Cardiac septum (tissue), 1 donor: Measurements from ENCODE around the gene MTHFS. TPM values are rescaled to one million over a fixed set of nuclear protein-coding genes. Genes with fewer than 3 reads are reported as not detected.

Experiments used
- DNase-seq: peaks from one replicate; pipeline ENCODE4 v3.0.0-alpha.2; 2020; ENCODE audit warnings: low spot score
- intact Hi-C: fragments of 100-400 bp; cut with DNase I; formaldehyde crosslinking; loops from one replicate; pipeline ENCODE4 v1.14.0; 2022
- total RNA-seq: library from RNA; stranded (reverse); fragmentation: NEBNext Ultra II Directional; extraction: Animal tissue kit (Norgen Biotek cat#: 25700); gene quantifications from one replicate; pipeline ENCODE4 v1.2.1, GENCODE V29; 2021
- donor health status: DM: no; HTN: no; CAD: no.

The MTHFS gene
- total RNA-seq, 1 donor from 2014 or later = 16.7 TPM

DNA sequence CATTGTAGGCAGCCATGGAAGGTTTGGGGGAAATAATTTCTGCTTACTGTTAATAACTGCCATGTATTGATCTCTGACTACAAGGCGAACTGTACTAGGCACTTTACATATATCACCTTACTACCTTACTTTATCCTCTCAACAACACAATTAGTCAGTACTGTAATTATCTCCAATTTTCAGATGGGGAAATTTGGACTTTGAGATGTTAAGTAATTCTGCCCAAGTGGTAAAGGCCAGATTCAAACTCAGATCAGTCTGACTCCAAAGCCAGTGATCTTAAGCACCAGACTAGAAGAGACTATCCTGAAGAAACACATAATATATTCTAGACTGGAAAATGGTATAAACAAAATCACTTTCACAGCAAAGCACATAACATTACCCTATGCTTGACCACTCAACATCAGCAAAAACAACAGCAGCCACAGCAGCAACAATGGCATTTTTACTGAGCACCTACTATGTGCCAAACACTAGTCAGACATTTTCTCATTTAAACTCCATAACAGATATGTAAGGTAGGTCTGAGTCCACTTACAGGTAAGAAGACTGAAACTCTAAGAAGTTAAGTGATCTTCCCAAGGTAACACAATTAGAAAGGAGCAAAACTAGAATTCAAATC, 13.1 kb downstream of the MTHFS start:
- no peak for DNase-seq
- intact Hi-C loops = no loop called here

DNA sequence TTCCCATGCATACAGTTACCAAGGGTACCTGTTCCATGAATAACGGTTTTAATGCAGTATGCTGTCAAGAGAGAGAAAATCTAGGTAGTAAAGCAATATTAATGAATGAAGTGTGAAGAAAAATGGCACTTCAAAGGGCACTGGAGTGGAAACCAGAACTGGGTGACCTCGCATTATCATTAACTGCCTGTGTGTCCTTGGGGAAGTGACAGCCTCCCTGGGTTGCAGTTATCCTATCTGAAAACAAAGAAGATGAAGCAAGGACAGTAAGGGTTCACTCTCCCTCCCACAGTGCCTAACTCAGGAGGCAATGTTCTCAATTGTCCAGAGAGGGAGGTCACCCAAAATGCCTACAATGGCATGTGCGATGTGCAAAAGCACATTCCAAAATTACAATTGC, 15.1 kb downstream of the MTHFS start:
- intact Hi-C loops = no loop called here
- DNase-seq = no peak

DNA sequence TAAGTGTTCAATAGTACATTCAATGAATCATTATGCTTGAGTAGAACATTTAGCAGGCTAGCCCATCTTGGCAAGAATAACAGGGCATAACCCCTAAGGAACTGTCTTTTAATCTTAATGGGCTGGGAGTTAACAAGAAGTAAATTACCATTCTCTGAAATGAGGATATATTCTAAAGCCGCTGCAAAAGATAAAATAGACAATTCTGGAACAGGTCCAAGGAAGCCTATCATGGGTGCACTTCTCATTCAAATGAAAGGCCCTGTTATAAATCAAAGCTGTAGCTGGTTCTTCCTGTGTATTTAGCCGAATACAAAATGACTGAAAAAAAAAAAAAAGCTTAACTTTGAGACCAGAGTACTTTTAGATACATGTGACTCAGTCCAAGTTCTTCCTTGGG, 15.6 kb downstream of the MTHFS start:
- no peak for DNase-seq
- intact Hi-C loops = no loop called here

DNA sequence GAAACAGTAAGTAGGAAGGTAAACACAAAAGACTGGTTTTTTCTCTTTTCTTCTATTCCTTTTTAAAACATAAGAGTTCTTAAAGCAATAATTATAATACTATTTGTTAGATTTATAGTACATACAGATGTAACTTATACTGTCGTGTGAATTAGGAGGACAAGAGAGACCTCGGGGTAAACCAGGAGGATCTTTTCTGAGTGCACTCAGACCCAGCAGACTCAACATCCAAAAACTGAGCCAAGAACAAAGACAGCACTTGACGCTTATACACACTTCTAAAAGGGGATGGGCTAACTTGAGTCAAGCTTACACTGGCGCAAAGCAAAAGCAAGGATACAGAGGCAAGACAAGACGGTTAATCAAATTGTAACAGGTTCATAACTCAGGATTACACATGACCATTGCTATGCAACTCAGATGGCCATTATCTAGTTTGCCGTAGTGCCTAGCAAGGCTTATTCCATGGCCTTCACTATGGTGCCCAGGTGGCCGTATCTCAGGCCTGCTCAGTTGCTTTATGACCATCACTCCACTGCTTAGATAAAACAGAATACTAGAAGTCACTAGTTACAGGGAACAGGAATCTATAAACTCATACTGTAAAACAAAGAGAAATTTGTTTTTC, 18.6 kb downstream of the MTHFS start:
- intact Hi-C loops = no loop called here
- DNase-seq = no peak

DNA sequence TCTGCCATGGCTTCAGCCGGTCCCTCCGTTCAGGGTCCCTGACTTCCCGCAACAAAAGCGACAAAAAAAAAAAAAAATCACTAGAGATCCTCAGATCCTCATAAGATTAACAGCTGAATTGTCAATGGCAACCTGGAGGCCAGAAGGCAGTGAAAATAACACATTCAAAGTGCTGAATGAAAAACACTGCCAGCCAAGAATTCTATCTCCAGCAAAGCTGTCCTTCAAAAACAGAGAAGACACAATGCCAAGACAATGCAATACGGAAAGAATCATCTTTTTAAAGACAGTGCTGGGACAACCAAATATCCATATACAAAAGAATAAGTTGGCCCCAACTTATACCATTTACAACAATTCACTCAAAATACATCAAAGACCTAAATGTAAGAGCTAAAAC, 21.6 kb downstream of the MTHFS start:
- intact Hi-C loops = no loop called here
- no peak for DNase-seq

DNA sequence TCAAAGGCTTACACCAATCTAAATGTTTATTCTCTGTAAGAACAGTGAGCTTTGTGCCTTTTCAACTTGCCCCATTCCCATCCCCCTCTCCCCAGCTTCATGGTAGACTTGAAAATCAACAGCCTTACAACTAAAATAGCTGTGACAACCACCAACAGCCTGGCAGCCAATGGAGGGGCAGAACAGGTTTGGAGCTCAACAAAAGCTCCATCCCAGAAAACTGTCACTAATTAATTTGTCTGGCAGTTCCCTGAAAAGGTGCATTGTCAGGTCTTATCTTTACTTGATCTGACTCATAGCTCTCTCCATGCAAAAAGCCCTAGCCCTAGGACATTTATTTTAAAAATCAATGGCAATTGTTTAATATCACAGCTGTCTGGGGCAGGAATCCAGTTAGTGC, 22.6 kb downstream of the MTHFS start:
- intact Hi-C loops = no loop called here
- DNase-seq = no peak

DNA sequence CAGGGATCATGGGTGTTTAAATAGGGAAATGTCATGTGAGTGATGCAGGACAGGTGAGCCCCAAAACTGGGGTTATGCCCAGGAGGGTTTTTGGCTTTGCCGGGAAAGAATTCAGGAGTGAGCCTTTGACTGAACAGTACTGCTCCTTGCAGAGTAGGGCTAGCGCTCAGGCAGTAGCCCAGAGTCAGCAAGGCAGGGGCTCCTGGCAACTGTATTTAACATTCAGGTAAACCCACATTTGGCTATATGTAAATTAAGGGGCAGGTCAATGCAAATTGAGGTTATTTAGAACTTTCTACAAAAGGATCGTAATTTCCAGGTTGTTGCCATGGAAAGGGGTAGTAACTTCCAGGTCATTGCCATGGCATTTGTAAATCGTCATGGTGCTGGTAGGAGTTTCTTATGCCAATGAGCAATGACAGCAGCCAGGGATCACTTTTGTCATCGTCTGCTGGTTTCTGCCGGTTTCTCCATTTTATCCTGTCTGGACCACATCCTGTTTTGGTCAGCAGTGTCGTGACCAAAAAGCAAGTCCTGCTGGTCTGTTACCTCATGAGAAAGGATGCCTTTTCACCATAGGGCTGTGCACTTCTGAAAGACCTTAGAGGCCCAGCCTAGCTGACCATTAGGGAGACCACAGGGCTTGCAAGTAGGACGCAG, 24.3 kb downstream of the MTHFS start:
- no peak for DNase-seq
- intact Hi-C loops = no loop called here

DNA sequence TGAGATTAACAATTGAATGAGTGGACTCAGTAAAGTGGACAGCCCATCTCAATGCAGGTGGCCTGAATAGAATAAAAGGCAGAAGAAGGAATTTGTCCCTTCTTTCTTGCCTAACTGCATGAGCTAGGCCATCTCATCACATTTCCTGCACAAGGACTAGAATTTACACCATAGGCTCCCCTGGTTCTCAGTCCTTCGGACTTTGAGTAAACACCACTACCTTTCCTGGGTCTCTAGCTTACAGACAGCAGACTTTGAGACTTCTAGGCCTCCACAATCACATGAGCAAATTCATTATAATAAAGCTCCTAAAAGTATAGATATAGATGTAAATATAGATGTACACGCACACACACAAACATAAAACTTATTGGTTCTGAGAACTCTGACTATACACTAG, 28.3 kb downstream of the MTHFS start:
- DNase-seq = no peak

DNA sequence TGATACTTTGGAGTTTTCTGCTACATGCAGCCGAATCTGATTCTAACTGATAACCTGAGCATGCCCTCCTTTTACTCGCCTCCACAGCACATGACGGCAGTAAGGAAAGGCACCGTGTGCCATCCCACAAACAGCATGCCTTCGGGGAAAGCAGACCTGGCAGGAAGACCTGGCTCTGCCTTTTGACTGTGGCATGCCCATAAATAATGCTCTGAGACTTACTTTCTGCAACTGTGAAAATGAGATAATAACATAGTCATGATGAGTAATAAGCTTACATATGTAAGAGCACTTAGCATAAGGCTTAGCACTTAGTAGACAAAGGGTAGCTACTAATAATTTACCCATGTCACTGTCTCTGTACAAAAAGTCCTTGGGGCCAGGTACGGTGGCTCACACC, 32.9 kb downstream of the MTHFS start:
- no peak for DNase-seq
- intact Hi-C loops = no loop called here

More for the DNA sequence above, 28.3 kb downstream of the MTHFS start:
- intact Hi-C loops = no loop called here

DNA sequence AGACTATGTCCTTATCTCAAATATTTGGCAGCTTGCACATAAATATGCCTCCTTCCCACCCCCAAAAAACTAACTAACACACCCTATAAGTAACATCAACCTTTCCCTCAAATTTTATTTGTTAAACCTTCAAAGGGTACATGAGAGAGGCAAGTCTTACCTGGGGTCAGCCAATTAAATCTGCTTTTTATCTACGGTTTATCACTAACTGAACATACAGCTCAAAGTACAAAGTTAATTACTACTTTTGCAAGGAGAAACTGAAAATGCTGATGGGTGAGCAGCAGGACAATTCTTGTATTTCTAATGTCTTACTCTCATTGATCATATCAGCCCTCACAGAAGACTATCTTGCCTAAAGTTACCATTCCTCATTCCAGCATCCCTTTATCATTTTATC, 34.6 kb downstream of the MTHFS start:
- intact Hi-C loops = no loop called here
- no peak for DNase-seq

DNA sequence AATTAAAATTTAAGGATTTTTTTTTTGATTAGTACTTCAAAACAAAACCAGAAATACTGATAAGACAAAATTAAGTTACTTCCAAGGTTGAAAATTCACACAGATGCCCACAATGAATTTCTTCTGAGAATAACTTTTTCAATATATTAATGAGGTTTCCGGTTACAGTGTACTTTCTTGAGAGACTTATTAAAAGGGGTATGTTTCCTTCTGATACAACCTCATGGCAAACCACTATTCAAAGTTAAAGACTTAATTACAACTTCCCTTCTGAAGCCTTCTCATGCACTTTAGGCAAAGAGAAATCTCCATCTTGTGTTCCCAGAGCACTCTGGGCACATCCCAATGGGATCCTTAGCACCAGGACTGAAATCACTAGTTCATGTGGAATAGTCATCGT, 36.2 kb downstream of the MTHFS start:
- intact Hi-C loops = no loop called here
- no peak for DNase-seq

DNA sequence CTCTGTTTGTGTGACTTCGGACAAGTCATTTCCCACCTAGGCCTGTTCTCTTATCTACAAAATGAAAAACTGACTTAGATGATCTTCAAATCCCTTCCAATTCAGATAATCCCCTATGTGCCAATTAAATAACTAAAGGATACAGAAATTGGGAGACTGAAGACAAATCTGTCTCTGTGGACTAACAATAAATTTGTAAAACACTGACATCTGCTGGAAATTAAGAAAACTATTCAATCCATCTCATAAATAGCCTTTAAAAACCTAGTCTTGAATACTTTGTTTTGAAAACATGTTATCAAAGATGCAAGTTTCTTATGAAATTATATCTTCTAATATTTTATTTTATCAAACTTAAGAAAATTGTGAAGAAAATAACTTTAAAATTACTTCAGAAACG, 38.3 kb downstream of the MTHFS start:
- DNase-seq = no peak
- intact Hi-C loops = no loop called here

DNA sequence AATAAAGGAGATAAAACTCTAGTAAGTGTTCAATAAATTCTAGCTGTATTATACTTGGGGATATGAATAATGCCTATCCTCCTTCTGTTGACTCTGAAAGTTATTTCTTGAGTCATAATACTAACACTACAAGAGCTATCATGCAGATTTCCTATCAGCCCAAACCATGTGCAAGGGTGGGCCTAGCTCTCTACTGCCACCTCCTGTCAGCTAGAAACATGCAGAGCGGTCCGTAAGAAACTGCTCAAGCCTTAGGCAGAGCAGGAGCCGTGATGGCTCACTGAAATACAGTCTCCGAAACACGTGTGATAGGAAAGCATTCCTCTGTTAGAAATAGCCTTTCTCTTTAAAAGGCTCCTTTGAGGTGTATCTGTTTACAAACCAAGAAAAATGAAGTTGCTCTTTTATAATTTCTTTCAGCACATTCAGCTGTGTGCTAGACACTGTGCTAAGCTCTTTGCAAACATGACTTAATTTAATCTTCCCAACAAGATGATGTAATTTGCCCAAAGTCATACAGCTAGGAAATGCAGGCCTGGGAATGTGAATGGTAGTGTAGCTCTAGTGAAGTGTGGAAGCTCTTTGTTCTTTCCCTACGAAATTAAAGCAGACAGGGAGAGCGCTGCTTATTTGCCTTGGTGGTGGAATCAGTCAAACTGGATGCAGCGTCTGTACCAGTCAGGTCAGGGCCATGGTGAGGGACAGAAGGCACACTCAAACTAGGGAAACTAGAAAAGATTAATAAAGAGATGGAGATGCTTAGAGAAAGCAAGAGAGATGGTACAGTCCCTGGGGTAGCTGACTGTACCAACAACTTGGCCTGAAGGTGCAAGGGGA, 43.1 kb downstream of the MTHFS start:
- DNase-seq = no peak
- intact Hi-C loops = loop anchor here (5.0 kb wide), 1 partner anchor 471 kb away; no protein-coding TSS in a partner anchor

DNA sequence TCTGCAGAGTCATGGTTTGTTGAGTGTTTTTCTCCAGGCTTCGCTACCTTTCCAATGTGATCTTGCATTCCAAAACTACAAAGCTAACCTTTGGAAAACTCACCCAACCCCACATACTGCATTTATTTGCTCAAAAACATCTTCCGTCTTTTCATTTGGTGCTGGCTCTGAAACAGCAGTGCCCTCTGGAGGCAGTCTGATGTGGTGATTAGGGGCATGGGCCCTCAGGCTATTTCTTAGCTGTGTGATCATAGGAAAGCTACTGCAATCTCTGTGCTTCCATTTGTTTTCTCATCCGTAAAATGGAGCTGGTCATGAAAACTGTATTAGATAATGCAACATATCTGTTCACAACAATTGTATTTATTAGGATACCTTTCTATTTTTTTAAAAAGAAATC, 47.0 kb downstream of the MTHFS start:
- intact Hi-C loops = loop anchor here (5.0 kb wide), 1 partner anchor 467 kb away; no protein-coding TSS in a partner anchor
- no peak for DNase-seq

DNA sequence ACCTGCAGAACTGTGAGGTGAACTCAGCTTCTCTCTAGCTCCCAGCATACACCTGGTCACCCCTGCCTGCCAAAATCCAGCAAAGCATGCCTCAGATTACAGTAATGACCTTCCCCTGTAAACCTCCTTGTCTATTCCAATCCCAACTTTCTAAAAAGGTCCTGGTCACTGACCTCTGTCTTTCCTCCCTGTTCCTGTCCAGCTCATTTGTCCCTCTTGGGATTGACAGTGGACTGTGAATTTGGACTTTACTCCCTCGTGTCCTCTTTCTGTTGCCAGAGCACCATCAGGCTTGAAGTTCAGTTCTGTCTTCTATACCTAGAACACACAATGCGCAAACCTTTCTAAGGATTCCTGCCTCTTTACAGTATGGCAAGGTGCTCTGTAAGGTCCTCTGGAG, 50.3 kb downstream of the MTHFS start:
- DNase-seq = no peak
- intact Hi-C loops = no loop called here

DNA sequence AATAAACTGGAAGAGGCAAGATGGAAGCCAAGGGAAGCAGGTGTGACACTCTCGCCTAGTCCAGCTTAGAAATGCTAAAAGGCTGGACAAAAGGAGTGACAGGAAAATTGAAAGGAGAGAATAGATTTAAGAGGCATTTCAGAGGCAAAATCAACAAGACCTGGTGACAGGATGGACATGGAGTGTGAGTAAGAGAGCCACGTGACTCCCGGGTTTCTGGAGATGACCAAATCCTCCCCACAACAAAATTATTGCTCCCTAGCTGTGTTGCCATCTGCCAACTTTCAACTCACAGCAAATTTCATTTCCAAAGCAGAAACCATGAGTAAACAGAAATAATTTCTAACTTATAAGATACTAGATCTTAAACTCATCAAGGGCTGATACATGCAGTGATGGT, 52.6 kb downstream of the MTHFS start:
- no peak for DNase-seq
- intact Hi-C loops = no loop called here

DNA sequence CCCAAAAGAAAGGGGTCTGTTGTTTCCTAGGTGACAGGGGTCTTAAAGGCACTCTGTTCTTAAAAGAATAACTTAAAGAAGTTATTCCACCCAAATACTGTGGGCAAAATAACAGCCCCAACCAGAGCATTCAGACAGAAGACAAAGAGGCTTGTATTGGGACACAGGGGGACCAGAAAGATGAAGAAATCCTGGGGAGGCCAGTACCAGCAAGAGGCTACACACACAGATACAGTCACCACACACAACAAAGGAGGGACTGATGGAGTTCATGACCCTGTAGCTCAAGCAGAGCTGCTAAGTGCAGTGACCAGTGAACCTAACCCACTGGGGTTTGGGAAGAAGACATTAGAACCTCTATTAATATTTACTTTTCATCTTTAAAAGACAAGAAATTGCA, 59.0 kb downstream of the MTHFS start:
- DNase-seq = no peak
- intact Hi-C loops = no loop called here

DNA sequence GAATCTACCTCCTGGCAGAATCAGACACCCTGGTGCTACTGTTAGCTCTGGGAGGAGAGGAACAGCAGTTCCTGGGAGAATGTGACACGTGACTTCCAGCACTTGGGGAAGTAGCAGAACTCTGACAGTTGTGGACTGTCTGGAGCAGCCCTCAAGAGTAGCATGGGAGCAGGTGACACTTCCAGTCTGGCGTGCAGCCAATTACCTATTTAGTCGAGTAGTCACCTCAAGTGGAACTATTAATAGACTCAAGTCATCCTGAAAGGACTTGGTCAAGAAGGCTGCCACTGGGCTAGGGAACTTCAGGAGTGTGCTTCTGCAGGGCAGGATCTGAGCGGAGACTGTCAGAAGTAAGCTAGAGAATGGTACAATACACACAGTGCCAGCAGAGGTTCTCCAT, 62.3 kb downstream of the MTHFS start:
- DNase-seq = no peak
- intact Hi-C loops = no loop called here

DNA sequence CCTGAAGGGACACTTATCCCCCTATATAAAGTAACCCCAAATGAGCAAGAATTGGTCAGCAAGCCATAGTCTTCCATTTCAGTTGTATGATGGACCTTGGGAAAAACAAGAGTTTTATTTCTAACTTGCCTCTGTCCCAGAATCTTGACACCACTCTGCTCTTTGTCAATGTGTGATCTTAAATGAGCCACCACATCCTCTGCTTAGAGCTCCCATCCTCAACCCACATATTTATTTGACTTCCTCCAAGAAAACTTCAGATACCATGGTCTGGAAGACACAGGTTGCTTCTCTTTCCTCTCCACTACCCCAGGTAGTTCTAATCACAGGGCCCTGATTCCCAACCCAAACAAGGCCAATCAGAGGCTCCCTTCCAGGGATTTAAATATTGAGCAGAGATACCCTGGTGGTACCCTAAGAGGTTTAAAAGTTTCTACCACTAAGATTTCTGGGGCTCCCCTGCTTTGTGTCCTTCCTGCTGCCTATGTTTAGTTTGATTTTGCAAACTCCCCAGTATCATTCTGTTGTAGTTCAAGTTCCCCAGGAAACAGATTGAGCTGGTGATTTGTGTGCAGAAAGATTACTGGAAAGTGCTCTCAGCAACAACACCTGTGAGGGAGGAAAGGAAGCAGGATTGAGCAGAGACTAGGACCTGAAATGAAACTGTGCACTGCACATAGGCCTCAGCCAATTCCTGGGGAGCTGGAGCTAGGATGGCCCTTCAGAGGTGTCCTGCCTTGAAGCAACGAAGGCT, 64.3 kb downstream of the MTHFS start:
- intact Hi-C loops = no loop called here

DNA sequence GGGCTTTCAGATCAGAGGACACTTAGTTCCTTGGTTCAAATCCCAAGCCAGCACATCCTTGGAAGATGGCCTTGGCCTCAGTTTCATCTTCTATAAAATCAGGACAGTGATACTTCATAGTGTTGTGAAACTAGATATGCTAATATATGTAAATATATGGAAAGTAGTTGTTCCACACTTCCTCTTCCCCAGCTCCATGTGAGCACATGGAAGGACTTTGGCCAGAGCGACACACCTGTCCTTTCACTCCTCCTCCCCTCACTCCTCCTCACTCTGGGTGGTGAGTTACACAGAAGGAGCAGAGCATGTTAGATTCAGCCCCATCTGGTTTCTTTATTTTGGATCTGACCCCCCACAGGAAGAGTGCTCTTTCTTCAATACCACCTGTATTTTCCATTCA, 65.2 kb downstream of the MTHFS start:
- DNase-seq = no peak

More for the DNA sequence above, 64.3 kb downstream of the MTHFS start:
- DNase-seq = no peak

More for the DNA sequence above, 65.2 kb downstream of the MTHFS start:
- intact Hi-C loops = no loop called here
